Ammon's horn (tissue), 1 donor: ENCODE results near the gene GLI1.
A peak's percentile ranks its signal among the peaks of the same experiment; 100 is the strongest.
"Not testable (repeated sequence)": the region's sequence is repeated elsewhere in the genome, so short reads cannot be mapped to it uniquely, and the experiment has no call there.

Source experiments
- DNase-seq: peaks from one replicate; pipeline ENCODE4 v3.0.0-alpha.2; 2016; ENCODE audit warnings: low spot score

The GLI1 gene

DNA sequence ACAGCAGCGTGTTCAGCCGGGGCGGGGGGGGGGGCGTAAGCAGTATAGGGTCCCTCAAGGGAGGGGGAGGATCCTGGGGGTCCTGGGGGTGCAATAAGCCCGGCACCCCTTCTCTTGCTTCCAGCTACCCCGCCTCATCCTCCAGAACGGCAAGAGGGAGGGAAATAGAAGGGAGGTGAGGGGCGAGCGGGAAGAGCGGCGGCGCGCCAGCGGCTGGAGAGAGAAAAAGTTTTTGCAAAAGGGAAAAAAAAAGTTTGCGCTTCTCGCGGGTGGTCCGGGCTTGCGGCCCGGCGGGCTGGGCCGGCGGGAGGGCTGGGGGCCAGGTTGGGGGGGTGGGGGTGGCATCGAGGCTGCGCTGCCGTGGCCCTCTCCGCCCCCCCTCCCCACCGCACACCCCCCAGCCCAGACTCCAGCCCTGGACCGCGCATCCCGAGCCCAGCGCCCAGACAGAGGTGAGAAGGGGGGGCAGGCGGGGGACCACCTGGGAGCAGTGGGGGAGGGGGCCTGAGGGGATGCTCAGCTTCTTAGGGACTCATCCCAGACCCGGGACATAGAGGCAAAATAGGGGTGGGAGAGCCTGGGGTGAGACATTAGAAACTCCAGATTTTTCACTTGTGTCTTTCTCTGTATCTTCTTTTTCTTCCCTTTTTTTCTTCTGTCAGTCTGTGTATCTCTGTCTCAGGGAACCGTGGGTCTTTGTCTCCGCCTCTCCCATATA is at the start of gene GLI1:
TSS of gene GLI1 (plus strand) at position 36 of the 718 bp plus-strand sequence. CDS start 3,907 bp downstream, outside the sequence.
- DNase-seq, result no peak

DNA sequence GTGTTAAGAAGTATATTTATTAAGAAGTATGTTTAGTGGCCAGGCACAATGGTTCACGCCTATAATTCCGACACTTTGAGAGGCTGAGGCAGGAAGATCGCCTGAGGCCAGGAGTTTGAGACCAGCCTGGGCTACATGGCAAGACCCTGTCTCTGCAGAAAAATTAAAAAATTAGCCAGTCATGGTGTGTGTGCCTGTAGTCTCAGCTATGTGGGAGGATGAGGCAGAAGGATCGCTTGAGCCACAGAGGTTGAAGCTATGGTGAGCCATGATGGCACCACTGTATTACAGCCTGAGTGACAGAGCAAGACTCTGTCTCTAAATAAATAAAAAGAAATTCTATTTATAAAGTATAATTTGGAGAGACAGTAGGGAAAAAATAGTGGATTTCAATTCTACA is 49.1 kb upstream of the GLI1 start:
- DNase-seq, result no peak

- not testable (repeated sequence) for DNase-seq
Measured at GRCh38 chr12:57414160-57414559, 45.4 kb upstream of the GLI1 start.

DNA sequence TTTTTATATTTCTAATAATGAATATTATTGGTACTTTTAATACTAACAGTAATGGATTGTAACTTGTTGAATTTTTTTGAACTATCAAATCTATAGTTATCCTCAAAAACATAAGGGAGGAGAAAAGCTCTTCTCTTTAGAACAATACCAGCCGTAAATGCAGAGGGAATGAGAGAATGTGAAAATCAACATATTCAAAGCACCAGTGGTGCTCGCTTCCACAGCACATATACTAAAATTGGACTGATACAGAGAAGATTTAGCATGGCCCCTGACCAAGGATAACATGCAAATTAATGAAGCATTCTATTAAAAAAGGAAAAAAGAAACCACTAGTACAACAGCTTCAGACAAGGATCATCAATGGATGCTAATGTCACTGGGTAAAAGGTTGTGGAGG is 44.5 kb upstream of the GLI1 start:
- no peak for DNase-seq

GRCh38 chr12:57416039-57416996 is 43.3 kb upstream of the GLI1 start:
- no peak for DNase-seq

DNA sequence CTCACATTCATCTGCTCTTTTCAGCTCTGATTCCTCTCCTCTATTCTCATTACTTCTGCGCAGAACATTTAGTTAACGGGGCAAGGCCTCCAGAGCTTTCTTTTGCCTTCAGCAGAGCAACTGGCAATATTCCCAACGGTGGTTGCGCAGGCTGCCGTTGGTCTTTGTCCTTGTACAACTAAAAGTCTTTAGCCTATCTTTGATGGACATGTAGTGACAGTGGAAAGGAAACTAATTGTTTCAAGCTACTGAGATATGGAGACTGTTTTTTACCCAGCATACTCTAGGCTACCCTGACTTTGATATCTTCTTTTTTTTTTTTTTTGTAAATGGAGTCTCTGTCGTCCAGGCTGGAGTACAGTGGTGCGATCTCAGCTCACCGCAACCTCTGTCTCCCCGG is 41.3 kb upstream of the GLI1 start:
- peak; percentile 21 for DNase-seq

DNA sequence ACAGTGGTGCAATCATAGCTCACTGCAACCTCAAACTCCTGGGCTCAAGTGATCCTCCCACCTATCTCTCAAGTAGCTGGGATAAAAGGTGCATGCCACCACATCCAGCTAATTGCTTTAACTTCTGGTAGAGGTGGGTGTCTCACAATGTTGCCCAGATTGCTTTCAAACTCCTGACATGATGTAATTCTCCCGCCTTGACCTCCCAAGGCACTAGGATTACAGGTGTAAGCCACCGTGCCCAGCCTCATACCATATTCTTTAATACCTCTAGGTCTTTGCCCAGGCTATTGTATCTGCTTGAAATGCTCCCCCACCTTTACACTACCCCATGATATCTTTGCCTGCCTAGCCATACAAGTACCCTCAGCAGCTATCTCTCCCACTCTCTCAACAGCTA is 40.1 kb upstream of the GLI1 start:
- DNase-seq, result no peak

- no peak for DNase-seq
Measured at GRCh38 chr12:57420482-57420881, 39.1 kb upstream of the GLI1 start.

GRCh38 chr12:57426948-57427347 is 32.6 kb upstream of the GLI1 start:
- DNase-seq, result not testable (repeated sequence)

DNA sequence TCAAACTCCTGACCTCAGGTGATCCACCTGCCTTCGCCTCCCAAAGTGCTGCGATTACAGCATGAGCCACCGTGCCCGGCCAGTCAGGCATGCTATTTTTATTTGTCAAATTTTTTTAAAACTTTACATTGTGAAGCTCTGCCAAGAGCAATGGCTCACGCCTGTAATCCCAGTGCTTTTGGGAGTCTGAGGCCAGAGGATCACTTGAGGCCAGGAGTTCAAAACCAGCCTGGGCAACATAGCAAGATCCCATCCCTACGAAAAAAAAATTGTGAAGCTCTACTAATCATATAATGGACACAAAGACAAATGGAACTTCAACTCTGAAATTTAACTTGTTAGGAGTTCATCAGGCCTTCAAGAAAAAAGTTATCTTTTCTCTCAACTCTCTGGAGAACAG is 30.6 kb upstream of the GLI1 start:
- DNase-seq, result no peak

DNA sequence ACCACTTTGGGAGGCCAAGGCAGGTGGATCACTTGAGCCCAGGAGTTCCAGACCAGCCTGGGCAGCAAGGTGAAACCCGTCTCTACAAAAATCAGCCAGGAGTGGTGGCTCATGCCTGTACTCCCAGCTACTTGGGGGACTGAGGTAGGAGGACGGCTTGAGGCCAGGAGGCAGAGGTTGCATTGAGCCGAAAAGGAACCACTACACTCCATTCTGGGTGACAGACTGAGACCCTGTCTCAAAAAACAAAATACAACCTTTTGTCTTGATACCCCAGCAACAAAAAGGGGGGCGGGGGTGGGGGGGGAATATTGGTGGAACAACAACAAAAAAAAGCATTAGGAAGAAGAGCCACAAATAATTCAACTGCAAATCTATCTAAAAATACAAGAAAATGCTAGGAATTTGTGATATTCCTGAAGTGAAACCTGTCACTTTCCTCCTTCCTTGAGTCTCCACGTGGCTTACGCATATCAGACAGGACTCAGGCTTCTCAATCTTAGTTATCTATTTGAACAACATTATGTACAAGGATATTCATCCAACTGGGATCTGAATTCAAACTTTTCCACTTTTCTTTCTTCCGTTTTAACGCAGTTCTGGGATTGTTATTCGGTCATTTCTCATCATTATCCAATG is 30.0 kb upstream of the GLI1 start:
- no peak for DNase-seq

DNA sequence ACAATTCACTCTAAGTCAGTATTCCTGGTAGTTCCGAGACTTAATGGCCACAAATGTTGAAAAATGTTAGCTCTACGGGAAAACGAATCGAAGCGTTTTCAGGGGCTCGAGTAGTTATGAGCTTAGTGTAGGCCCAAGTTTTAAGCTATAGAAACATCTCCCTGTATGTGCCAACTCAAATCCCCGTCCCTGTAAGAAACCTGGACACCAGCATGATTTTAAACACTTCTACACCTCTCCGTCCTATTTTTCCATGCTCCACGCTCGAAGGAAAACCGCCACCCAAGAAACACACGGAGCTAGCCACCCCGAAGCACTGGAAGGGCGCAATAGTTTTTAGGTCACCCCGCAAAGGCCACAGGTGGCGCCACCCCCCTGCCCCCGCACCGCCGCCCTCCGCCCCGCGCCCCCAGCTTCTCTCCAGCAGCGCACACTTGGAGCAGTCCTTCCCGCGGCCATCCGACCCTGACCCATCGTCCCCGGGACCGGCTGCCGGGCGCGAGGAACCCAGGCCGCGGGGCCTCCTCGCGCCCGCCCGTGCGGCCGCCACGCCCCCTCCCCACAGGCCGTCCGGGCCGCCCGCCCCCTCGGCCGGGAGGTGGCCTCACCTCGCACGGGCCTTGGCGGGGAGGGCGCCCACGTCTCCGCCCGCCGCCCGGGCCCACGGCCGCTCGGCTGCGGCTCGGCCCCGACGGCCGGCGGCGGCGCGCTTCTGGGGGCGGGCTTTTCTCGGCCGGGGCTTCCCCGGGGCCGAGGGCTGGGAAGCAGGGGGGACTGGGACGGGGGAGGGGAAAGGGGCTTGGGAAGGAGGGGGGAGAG is 29.3 kb upstream of the GLI1 start:
- peak; percentile 28 for DNase-seq

DNA sequence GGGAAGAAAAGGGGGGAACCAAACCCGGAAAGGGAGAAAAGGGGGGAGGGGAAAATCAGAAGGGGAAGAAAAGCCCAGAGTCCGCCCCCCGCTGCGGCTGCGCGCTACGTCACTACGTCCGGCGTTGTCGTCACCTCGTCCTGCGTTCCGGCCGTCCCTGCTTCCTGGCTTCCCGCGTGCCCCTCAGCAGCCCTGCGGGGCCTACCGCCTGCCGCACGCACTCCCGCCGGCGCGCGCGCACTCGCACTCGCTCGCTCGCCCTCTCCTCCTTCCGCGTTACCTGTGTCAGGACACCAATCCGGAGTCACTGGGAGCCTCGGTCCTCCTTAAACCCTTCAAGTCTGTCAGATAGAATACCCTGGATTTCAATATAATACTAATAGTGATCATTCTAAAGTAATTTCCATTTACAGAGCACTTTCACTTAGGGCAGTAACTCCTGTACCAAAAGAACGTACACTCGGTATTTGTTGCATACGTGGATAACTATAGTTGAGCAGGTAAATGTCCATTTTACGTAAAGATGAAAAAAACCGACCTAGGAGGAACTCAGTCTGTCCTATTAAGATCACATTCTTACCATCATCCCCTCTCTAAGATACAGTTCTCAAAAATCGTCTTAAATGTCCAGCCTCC is 28.5 kb upstream of the GLI1 start, which contains the start of gene R3HDM2:
TSS of gene R3HDM2 (minus strand) at position 113 of the 636 bp plus-strand sequence. CDS start 120,615 bp downstream, outside the sequence.
- DNase-seq, result peak; percentile 98

DNA sequence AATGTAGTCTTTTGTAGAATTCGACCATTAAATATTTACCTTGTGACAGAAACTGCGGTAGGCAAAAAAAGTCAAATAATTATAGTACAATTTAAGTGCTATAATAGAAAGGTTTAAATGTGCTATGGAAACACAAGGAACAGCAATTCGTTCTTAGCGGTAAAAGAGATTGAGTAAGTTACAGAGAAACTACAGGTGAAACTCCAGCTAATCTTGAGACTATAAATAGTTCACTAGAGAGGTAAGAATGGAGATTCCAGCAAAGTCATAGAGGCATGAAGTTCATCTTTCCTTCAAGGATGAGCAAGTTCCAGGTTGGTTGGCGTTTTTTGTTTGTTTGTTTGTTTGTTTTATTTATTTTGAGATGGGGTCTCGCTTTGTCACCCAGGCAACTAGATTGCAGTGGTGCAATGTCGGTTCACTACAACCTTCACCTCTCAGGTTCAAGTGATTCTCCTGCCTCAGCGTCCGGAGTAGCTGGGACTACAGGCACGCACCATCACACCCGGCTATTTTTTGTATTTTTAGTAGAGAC is 27.9 kb upstream of the GLI1 start:
- DNase-seq, result no peak

DNA sequence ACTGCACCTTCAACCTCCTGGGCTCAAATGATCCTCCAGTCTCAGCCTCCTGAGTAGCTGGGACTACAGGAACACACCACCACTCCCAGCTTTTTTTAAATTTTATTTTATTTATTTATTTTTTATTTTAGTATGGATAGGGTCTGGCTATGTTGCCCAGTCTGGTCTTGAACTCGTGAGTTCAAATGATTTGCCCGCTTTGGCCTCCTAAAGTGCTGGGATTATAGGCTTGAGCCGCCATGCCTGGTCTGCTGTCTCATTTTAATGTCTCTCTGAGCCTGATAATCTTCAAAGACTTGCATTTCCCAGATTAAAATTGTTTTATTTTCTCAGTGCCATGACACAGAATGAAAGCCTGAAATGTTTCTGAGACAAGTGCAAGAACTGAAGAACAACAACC is 26.2 kb upstream of the GLI1 start:
- no peak for DNase-seq

DNA sequence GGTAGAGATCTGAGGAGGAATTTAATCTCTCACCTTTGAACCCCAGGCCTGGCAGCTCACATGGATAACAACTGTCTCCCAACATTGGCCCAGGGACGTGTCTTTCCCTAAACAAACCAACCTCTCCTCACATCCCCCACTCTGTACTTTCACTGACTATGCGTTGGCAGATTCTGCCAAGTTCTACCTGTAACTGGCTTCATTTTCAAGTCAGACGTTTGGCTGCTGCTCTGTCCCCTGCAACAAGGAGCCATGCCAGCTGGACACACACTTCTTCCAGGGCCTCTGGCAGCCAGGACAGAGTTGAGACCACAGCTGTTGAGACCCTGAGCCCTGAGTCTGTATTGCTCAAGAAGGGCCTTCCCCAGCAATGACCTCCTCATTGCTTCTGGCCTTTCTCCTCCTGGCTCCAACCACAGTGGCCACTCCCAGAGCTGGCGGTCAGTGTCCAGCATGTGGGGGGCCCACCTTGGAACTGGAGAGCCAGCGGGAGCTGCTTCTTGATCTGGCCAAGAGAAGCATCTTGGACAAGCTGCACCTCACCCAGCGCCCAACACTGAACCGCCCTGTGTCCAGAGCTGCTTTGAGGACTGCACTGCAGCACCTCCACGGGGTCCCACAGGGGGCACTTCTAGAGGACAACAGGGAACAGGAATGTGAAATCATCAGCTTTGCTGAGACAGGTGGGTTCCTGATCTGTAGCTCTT is 24.9 kb upstream of the GLI1 start, which contains the start of gene INHBC:
TSS of gene INHBC (plus strand) at position 268 of the 707 bp plus-strand sequence. CDS start at position 371, 103 bp downstream.
- DNase-seq, result no peak

DNA sequence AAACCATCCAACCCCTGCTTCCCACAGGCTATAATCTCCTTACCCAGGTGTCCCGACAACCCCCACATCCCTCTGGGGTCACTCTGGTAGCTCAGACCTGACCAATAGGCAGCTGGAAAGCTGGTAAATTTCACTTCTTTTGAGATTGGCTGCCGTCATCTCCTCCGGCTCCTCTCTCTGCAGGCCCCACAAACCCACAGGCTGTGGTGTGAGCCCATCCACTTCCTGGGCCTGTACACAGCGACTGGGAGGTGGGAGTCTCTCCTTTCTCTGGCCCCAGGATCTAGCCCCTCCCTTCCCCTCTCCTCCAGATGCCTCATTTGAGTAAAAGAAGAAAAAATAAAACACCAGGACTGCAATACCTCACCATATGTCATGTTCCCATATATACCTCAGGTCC is 24.3 kb upstream of the GLI1 start:
- DNase-seq, result no peak

DNA sequence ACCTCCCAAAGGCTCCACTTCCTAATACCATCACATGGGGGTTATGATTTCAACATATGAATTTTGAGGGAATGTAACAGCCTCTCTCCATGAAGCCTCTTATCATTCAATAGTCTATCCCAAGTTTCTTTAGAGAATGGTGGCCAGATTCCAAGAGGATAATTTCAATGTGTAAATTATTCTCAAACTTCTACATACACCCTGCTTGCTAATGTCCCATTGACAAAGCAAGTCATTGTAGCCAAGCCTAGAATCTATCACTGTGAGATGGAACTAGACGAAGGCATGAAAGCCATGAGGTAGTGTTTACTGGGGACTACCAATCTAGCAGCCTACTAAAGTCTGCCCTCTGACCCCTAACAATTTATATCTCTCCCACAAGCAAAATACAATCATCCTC is 21.2 kb upstream of the GLI1 start:
- DNase-seq, result no peak

DNA sequence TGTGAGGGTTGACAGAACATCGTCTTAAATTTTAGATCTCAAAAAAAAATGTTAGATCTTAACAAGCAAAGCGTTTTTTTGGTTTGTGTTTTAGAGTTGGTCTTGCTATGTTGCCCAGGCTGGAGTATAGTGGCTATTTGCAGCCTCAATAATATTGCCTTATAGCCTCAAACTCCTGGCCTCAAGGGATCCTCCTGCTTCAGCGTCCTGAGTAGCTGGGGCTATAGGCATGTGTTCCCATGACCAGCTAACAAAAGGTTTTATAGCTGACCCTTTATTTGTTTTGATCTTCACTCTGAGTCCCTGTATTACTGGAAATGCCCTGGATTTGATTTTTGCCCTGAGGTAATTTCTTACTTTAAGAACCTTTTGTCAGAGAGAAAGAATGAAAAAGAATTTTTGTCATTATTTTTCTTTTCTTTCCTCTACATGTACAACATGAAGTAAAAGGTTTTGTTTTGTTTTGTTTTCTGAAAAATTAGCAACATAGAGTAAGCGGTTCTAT is 19.8 kb upstream of the GLI1 start:
- no peak for DNase-seq

GRCh38 chr12:57441393-57441792 is 18.2 kb upstream of the GLI1 start:
- DNase-seq, result not testable (repeated sequence)
